ENCODE data around the gene FXYD3.

The FXYD3 gene

GRCh38 chr19:35160629-35161433 lies 45.2 kb downstream of the FXYD3 start:
- Histone ChIP-seq H3K27me3 (ENCODE audit: insufficient read depth, low read depth) (no peaks in the 10 kb centered on the region), H3K36me3 (ENCODE audit: insufficient read depth) (peaks cover 4% of the 10 kb centered on the region; the same call in 1 of the 2 replicates), H3K4me2 (no peak overlapping the region), H3K4me1 (ENCODE audit: low read depth, poor library complexity, severe bottlenecking) (peaks cover 6% of the 10 kb centered on the region), H3K27ac (no peak overlapping the region), H4K20me1 (ENCODE audit: insufficient read depth) (no peaks in the 10 kb centered on the region), H3K4me3 (IDR thresholded peaks at IDR 0.05; ENCODE audit: insufficient read depth, low read depth, low read length) (no peak overlapping the region), H2AFZ (ENCODE audit: low read depth) (no peak overlapping the region), H3K79me2 (ENCODE audit: insufficient read depth, low read depth) (peaks cover 9% of the 10 kb centered on the region), H3K9ac (no peak overlapping the region)
- TF ChIP-seq, protein P1, sequence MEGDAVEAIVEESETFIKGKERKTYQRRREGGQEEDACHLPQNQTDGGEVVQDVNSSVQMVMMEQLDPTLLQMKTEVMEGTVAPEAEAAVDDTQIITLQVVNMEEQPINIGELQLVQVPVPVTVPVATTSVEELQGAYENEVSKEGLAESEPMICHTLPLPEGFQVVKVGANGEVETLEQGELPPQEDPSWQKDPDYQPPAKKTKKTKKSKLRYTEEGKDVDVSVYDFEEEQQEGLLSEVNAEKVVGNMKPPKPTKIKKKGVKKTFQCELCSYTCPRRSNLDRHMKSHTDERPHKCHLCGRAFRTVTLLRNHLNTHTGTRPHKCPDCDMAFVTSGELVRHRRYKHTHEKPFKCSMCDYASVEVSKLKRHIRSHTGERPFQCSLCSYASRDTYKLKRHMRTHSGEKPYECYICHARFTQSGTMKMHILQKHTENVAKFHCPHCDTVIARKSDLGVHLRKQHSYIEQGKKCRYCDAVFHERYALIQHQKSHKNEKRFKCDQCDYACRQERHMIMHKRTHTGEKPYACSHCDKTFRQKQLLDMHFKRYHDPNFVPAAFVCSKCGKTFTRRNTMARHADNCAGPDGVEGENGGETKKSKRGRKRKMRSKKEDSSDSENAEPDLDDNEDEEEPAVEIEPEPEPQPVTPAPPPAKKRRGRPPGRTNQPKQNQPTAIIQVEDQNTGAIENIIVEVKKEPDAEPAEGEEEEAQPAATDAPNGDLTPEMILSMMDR (conservative IDR thresholded peaks at IDR 0.05; ENCODE audit: low read depth, low read length): no peak

DNA sequence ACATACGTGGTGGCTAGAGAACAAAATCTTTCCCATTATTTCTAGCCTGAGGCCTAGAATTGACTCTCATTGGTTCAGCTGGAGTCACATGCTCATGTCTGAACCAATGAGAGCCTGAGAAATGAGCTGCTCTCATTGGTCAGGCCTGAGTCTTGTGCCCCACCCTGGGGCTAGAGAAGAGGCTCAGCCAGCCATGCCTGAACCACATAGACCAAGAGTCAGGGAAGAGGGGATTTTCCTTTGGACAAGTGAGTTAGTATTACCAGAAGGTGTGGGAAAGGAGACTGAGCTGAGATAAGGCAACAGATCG lies 45.8 kb downstream of the FXYD3 start:
- Histone ChIP-seq H3K36me3 (ENCODE audit: insufficient read depth) (peaks cover 4% of the 10 kb centered on the region; the same call in 1 of the 2 replicates), H3K27me3 (ENCODE audit: insufficient read depth, low read depth) (no peaks in the 10 kb centered on the region), H3K9ac (no peak overlapping the region), H3K4me3 (IDR thresholded peaks at IDR 0.05; ENCODE audit: insufficient read depth, low read depth, low read length) (no peak overlapping the region), H3K4me1 (ENCODE audit: low read depth, poor library complexity, severe bottlenecking) (peaks cover under 1% of the 10 kb centered on the region), H3K27ac (no peak overlapping the region), H2AFZ (ENCODE audit: low read depth) (no peak overlapping the region), H3K79me2 (ENCODE audit: insufficient read depth, low read depth) (peaks cover 4% of the 10 kb centered on the region; the same call in 1 of the 2 replicates), H3K4me2 (no peak overlapping the region), H4K20me1 (ENCODE audit: insufficient read depth) (no peaks in the 10 kb centered on the region)
- TF ChIP-seq, protein P1 (conservative IDR thresholded peaks at IDR 0.05; ENCODE audit: low read depth, low read length): no peak

DNA sequence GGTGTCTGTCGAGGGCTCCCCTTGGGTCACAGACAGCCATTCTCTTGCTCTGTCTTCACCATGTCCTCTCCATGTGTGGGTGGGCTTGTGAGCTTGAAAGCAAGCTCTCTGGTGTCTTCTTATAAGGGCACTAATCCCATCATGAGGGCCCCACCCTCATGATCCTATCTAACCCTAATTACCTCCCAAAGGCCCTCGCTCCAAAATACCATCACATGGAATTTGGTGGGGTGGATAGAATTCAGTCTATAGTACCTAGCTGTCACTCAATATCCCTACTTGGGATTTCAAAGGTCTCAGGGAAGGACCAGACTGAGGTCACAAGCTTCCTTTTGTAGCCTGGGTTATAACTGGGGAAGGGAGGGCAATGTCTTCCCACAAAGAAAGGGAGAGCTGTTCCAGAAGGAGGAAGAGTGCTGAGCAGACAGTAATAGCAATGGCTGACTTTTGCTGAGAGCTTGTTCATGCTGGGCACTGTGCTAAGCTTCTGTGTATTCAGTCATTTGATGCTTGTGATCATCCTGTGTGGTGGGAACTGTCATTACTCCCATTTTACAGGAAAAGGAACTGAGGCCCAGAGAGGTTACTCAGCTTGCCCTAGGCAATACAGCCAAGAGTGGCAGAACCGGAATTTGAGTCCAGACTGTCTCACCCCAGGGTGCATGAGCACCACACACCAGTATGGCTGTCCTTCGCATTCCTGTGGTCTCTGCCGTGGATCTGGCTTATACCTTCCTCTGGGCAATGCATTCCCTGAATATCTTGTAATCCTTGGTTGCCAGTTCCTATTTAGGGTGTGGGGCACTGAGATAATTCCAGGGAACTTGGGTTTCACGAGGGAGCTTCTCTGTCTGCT lies 47.1 kb downstream of the FXYD3 start:
- no peak overlapping the region for H3K4me2 ChIP-seq
- H3K36me3 ChIP-seq (ENCODE audit: insufficient read depth): peaks cover 4% of the 10 kb centered on the region; the same call in 1 of the 2 replicates
- no peaks in the 10 kb centered on the region for H3K79me2 ChIP-seq (ENCODE audit: insufficient read depth, low read depth)
- H3K27ac ChIP-seq: no peak overlapping the region
- TF ChIP-seq, protein P1 (conservative IDR thresholded peaks at IDR 0.05; ENCODE audit: low read depth, low read length): no peak
- H3K27me3 ChIP-seq (ENCODE audit: insufficient read depth, low read depth): no peaks in the 10 kb centered on the region
- H2AFZ ChIP-seq (ENCODE audit: low read depth): no peak overlapping the region
- H4K20me1 ChIP-seq (ENCODE audit: insufficient read depth): no peaks in the 10 kb centered on the region
- no peak overlapping the region for H3K4me3 ChIP-seq (IDR thresholded peaks at IDR 0.05; ENCODE audit: insufficient read depth, low read depth, low read length)
- no peak overlapping the region for H3K9ac ChIP-seq
- no peaks in the 10 kb centered on the region for H3K4me1 ChIP-seq (ENCODE audit: low read depth, poor library complexity, severe bottlenecking)

- H3K9ac ChIP-seq: no peak overlapping the region
- no peak overlapping the region for H3K27ac ChIP-seq
- H3K4me3 ChIP-seq (IDR thresholded peaks at IDR 0.05; ENCODE audit: insufficient read depth, low read depth, low read length): no peak overlapping the region
- TF ChIP-seq, protein P1 (conservative IDR thresholded peaks at IDR 0.05; ENCODE audit: low read depth, low read length): no peak
- no peaks in the 10 kb centered on the region for H3K27me3 ChIP-seq (ENCODE audit: insufficient read depth, low read depth)
- H3K36me3 ChIP-seq (ENCODE audit: insufficient read depth): peaks cover 3% of the 10 kb centered on the region; the same call in 1 of the 2 replicates
- H4K20me1 ChIP-seq (ENCODE audit: insufficient read depth): no peaks in the 10 kb centered on the region
- no peak overlapping the region for H2AFZ ChIP-seq (ENCODE audit: low read depth)
- no peaks in the 10 kb centered on the region for H3K79me2 ChIP-seq (ENCODE audit: insufficient read depth, low read depth)
- H3K4me2 ChIP-seq: no peak overlapping the region
- no peaks in the 10 kb centered on the region for H3K4me1 ChIP-seq (ENCODE audit: low read depth, poor library complexity, severe bottlenecking)
These were observed 48.8 kb downstream of the FXYD3 start for GRCh38 chr19:35164418-35164817.
